ENCODE results near the gene IL10RB. TPM values are rescaled to one million over a fixed set of nuclear protein-coding genes. Genes with fewer than 3 reads are reported as not detected.
"Not testable (repeated sequence)": the region's sequence is repeated elsewhere in the genome, so short reads cannot be mapped to it uniquely, and the experiment has no call there.

Gene IL10RB
- total RNA-seq, 1 experiment from 2014 or later: 13.4 TPM

GRCh38 chr21:33240404-33240803 lies 25.8 kb upstream of the IL10RB start:
- no peak for DNase-seq (ENCODE audit: low spot score)

GRCh38 chr21:33241846-33242245 lies 24.3 kb upstream of the IL10RB start:
- no peak for DNase-seq (ENCODE audit: low spot score)

DNA sequence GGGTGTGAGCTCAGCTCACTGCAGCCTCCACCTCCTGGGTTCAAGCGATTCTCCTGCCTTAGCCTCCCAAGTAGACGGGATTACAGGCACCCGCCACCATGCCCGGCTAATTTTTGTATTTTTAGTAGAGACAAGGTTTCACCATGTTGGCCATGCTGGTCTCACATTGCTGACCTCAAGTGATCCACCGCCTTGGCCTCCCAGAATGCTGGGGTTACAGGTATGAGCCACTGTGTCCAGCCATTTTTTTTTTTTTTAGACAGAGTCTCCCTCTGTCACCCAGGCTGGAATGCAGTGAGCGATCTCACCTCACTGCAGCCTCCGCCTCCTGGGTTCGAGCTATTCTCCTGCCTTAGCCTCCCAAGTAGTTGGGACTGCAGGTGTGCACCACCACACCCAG lies 23.3 kb upstream of the IL10RB start:
- DNase-seq (ENCODE audit: low spot score): not testable (repeated sequence)

DNA sequence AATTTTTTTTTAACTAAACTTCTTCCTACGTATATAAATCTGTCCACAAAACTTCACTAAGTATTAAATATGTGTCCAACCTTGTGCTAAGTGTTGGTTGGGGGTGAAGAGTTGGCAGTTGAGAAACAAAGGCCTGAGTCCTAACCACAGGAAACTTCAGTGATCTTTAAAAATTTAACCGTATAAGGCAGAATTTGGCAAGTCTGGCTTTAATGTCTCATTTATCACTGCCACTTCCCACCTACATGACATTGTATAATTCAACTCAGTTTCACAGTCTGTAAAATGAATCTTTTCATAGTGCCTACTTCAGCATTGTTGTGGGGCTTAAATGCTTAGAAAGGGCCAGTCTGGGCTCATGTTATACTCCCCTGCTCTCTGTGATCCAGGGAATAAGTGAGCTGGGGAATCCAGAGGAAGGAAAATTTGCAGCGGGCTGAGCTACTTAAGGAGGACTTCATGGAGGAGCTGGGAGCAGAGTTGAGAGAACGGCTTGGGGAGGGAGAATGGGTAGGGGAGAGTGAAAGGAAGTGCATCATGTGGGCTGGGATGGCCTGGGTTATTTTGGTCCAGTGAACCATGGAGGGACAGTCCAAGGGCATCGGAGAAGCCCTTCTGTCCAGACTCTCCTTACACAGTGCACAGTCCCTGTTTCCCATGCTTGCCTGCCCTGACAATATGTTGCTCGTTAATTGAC lies 21.9 kb upstream of the IL10RB start:
- no peak for DNase-seq (ENCODE audit: low spot score)

DNA sequence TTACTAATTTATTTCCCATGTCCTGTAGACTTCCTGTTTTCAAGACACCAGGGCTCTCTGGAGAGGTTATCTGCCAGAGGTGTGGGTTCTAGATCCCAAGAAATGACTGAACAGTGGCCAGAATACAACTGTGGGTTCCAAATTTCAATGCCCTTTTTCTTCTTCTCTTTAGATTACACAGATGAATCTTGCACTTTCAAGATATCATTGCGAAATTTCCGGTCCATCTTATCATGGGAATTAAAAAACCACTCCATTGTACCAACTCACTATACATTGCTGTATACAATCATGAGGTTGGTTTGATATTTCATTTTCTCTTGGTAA lies 21.4 kb upstream of the IL10RB start:
- no peak for DNase-seq (ENCODE audit: low spot score)

GRCh38 chr21:33245289-33245918 lies 20.8 kb upstream of the IL10RB start:
- no peak for DNase-seq (ENCODE audit: low spot score)

GRCh38 chr21:33246506-33246905 lies 19.7 kb upstream of the IL10RB start:
- DNase-seq (ENCODE audit: low spot score): no peak

- DNase-seq (ENCODE audit: low spot score): no peak
These were observed 19.2 kb upstream of the IL10RB start for GRCh38 chr21:33246963-33247362.

GRCh38 chr21:33247599-33247998 lies 18.6 kb upstream of the IL10RB start:
- DNase-seq (ENCODE audit: low spot score): no peak

- no peak for DNase-seq (ENCODE audit: low spot score)
These were observed 16.7 kb upstream of the IL10RB start for GRCh38 chr21:33249331-33250002.

DNA sequence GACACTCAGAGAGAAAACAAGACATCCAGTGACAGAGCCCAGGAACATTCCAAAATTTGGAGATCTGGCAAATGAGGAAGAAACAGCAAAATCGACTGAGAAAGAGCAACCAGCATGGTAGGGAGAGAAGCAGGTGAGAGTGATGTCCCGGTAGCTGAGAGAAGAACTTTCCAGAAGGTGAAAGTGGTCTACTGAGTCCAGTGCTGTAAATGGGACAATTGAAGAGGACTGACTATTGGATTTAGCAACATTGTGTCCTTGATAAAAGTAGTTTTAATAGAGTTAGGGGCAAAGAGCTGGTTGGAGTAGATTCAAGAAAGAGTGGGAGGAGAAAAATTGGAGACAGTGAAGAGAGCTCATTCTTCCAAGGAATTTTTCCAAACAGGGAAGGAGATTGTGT lies 15.0 kb upstream of the IL10RB start:
- no peak for DNase-seq (ENCODE audit: low spot score)

DNA sequence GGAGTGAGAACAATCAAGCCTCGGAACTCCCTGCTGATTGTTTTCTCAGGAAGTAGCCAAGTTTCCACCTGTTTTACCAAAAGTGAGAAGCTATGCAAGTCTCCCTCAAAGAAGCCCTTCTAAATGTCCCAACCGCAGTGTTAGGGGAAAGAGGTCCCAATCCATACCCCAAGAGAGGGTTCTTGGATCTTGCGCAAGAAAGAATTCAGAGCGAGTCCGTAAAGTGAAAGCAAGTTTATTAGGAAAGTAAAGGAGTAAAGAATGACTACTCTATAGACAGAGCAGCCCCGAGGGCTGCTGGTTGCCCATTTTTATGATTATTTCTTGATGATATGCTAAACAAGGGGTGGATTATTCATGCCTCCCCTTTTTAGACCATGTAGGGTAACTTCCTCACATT lies 12.8 kb upstream of the IL10RB start:
- not testable (repeated sequence) for DNase-seq (ENCODE audit: low spot score)

DNA sequence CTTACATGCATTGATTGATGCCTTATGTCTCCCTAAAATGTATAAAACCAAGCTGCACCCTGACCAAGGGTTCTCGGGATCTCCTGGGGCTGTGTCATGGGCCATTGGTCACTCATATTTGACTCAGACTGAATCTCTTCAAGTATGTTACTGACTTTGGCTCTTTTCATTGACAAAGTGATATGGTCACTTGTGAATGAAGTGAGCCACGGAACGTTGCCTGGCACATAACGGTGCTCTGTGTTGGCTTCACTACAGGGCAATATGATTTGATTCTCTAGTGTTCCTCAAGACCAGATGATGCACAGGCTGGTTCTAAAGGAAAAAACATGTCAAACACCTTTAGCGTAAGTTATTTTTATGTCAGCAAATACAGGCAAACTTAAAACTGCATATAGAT lies 11.4 kb upstream of the IL10RB start:
- no peak for DNase-seq (ENCODE audit: low spot score)

GRCh38 chr21:33255404-33255803 lies 10.8 kb upstream of the IL10RB start:
- DNase-seq (ENCODE audit: low spot score): no peak

DNA sequence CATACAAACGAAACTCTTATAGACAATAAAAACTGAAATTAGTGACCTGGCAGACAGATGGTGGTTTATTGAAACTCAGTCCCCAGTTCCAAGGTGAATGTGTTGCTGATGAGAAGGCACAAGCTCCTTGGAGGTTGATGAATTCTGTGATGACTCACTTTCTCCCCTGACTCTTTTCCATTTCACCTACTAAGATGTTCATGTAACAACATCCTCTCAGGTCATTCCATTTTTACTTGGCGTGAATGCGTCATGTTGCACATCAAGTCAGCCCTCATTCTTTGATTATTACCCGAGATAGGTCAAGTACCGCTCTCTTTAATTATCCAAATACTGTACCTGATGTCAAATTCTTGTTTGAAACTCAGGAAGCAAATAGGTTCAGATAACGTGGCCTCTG lies 10.1 kb upstream of the IL10RB start:
- no peak for DNase-seq (ENCODE audit: low spot score)

DNA sequence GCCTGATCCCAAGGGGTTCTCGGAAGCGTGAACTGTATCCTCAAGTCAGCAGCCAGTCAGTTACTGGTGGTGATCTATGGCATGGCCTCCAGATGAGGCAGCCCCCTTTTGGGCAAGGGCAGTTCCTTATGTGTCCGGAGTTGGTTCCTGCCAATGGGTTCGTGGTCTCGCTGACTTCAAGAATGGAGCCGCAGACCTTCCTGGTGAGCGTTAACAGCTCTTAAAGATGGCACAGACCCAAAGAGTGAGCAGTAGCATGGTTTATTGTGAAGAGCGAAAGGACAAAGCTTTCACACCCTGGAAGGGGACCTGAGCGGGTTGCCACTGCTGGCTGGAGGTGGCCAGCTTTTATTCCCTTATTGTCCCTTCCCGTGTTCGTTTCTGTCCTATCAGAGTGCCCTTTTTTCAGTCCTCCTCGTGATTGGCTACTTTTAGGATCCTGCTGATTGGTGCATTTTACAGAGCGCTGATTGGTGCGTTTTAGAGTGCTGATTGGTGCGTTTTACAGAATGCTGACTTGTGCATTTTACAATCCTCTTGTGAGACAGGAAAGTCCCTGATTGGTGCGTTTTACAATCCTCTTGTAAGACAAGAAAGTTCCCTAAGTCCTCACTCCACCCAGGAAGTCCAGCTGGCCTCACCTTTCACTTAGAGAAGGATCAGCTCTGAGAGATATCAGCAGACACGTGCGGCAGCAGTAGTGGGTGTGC lies 8.9 kb upstream of the IL10RB start:
- DNase-seq (ENCODE audit: low spot score): no peak

GRCh38 chr21:33258475-33258874 lies 7.7 kb upstream of the IL10RB start:
- no peak for DNase-seq (ENCODE audit: low spot score)

GRCh38 chr21:33259428-33259827 lies 6.7 kb upstream of the IL10RB start:
- DNase-seq (ENCODE audit: low spot score): no peak

- DNase-seq (ENCODE audit: low spot score): no peak
These were observed 6.2 kb upstream of the IL10RB start for GRCh38 chr21:33259995-33260394.

- no peak for DNase-seq (ENCODE audit: low spot score)
These were observed 4.5 kb upstream of the IL10RB start for GRCh38 chr21:33261635-33262034.

- no peak for DNase-seq (ENCODE audit: low spot score)
These were observed 3.2 kb upstream of the IL10RB start for GRCh38 chr21:33262921-33263320.

DNA sequence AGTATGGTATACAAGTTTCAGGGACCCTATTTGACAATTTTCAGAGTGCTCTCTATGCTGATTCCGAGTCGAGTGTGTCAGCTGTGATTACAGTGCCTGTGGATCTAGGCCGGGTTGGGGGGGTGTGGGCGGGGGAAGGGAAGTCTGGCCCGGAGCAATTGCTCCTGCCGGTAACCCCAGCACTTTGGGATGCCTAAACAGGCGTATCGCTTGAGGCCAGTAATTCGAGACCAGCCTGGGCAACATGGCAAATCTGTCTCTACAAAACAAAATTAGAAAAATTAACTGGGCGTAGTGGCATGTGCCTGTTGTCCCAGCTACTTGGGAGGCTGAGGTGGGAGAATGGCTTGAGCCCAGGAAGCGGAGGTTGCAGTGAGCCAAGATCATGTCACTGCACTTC lies 1.6 kb upstream of the IL10RB start:
- no peak for DNase-seq (ENCODE audit: low spot score)

DNA sequence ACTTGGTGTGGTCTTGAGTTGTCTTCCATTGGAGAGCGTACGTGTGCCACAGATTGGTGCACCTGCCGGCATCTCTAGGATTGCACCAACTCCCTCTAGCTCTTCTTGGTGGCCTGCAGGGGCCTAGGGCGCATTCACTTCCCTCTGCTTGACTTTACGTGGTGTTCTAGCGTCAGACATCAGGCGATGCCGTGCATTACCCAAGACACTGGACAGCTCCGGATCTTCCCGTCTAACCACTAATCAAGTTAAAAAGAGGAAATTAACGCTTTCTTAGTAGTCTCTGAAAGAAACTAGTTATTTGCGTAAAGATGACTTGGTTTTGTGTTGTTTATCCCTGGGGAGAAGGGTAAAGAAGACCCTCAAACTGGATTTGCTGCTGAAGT lies 510 bp upstream of the IL10RB start:
- DNase-seq (ENCODE audit: low spot score): peak; percentile 63

All from HT-29 (cell line).